HG02884 (cell line): ENCODE results near the gene RRP15.

Experiments used
- ATAC-seq: cut with Tn5 transposase; IDR thresholded peaks from one replicate; pipeline ENCODE4 v1.9.1; 2021; ENCODE audit warnings: mild to moderate bottlenecking, moderate library complexity; ENCODE audit not compliant: unreplicated experiment

The RRP15 gene

GRCh38 chr1:218336328-218336727, 51.2 kb downstream of the RRP15 start:
- ATAC-seq = no peak

GRCh38 chr1:218339267-218339831, 54.3 kb downstream of the RRP15 start:
- peak; percentile 56 for ATAC-seq

GRCh38 chr1:218341325-218341724, 56.2 kb downstream of the RRP15 start:
- no peak for ATAC-seq

GRCh38 chr1:218342091-218342490, 57.0 kb downstream of the RRP15 start:
- ATAC-seq = no peak

- ATAC-seq = peak; percentile 27
Observed at GRCh38 chr1:218344814-218345672, 60.0 kb downstream of the RRP15 start, which contains the start of gene TGFB2. TSS of gene TGFB2 (plus strand) at chr1:218345336. CDS start at chr1:218346702, 1,366 bp downstream.

- ATAC-seq = peak; percentile 45
Observed at GRCh38 chr1:218345673-218346390, 60.7 kb downstream of the RRP15 start.

GRCh38 chr1:218346391-218347204, 61.5 kb downstream of the RRP15 start:
- ATAC-seq = no peak

- ATAC-seq = no peak
Observed at GRCh38 chr1:218347336-218347722, 62.2 kb downstream of the RRP15 start.

GRCh38 chr1:218347723-218348627, 62.9 kb downstream of the RRP15 start:
- ATAC-seq = no peak

- no peak for ATAC-seq
Observed at GRCh38 chr1:218348628-218349071, 63.6 kb downstream of the RRP15 start.

- no peak for ATAC-seq
Observed at GRCh38 chr1:218349348-218350034, 64.4 kb downstream of the RRP15 start.

GRCh38 chr1:218350035-218350525, 65.0 kb downstream of the RRP15 start:
- no peak for ATAC-seq

GRCh38 chr1:218350801-218351266, 65.7 kb downstream of the RRP15 start:
- no peak for ATAC-seq

- peak; percentile 57 for ATAC-seq
Observed at GRCh38 chr1:218351391-218352074, 66.4 kb downstream of the RRP15 start.

- ATAC-seq = no peak
Observed at GRCh38 chr1:218352075-218352438, 67.0 kb downstream of the RRP15 start.

- ATAC-seq = no peak
Observed at GRCh38 chr1:218353656-218354055, 68.6 kb downstream of the RRP15 start.

- no peak for ATAC-seq
Observed at GRCh38 chr1:218355278-218355677, 70.2 kb downstream of the RRP15 start.

- ATAC-seq = no peak
Observed at GRCh38 chr1:218357211-218357892, 72.3 kb downstream of the RRP15 start.
